ENCODE results near the gene GALNTL6. TPM values are rescaled to one million over a fixed set of nuclear protein-coding genes. Genes with fewer than 3 reads are reported as not detected.

Gene GALNTL6
- total RNA-seq, 1 experiment from 2014 or later: not detected

GRCh38 chr4:172692701-172693100, 879.5 kb downstream of the GALNTL6 start:
- no peak for TF ChIP-seq CTCF (conservative IDR thresholded peaks at IDR 0.05)
- H3K18ac ChIP-seq (ENCODE audit: insufficient read length, low read depth, low read length): no peak overlapping the region
- no peak overlapping the region for H3K4me2 ChIP-seq (ENCODE audit: insufficient read depth, insufficient read length, low read length)
- H3K4me1 Mint-ChIP-seq: no peaks in the 10 kb centered on the region
- H3K14ac ChIP-seq (ENCODE audit: insufficient read depth, low read length): no peak overlapping the region
- no CpG with 5 or more reads among the region's 2 CpGs for WGBS (ENCODE audit: extremely low coverage, insufficient read length, low lambda C conversion rate)
- DNase-seq: no peak
- H4K5ac ChIP-seq (ENCODE audit: insufficient read length, low read depth, low read length): no peak overlapping the region
- no peak overlapping the region for H4K8ac ChIP-seq (replicated peaks; ENCODE audit: insufficient read length, low read depth, low read length)
- H3K27ac Mint-ChIP-seq: no peak overlapping the region
- H2AK5ac ChIP-seq (ENCODE audit: insufficient read length, low read length): no peak overlapping the region
- H3K27me3 Mint-ChIP-seq (ENCODE audit: low read depth): no peaks in the 10 kb centered on the region
- H3K27me3 ChIP-seq (ENCODE audit: insufficient read depth, low read length): no peaks in the 10 kb centered on the region
- H3K27ac ChIP-seq (ENCODE audit: insufficient read length, low read depth, low read length): no peak overlapping the region
- H3K9me3 Mint-ChIP-seq: peaks cover 21 to 22% of the 10 kb centered on the region in 2 experiments
- no peak overlapping the region for H2BK120ac ChIP-seq (ENCODE audit: low read depth, low read length, poor library complexity, severe bottlenecking)
- H3K9me3 ChIP-seq (ENCODE audit: control insufficient read depth, low read depth, low read length): peaks cover 10% of the 10 kb centered on the region
- no peaks in the 10 kb centered on the region for H3K23me2 ChIP-seq (ENCODE audit: insufficient read length, low read depth, low read length, poor library complexity, severe bottlenecking)
- no peak overlapping the region for H4K91ac ChIP-seq (ENCODE audit: insufficient read length, low read depth, low read length)
- no peak overlapping the region for H2BK20ac ChIP-seq (ENCODE audit: low read depth, low read length, poor library complexity, severe bottlenecking)
- no peak overlapping the region for H3K4ac ChIP-seq (ENCODE audit: low read depth, low read length)
- H3T11ph ChIP-seq (ENCODE audit: low read length): no peak overlapping the region
- no peak overlapping the region for H2AFZ ChIP-seq (ENCODE audit: low read length)
- H2BK15ac ChIP-seq (ENCODE audit: low read depth, low read length): no peak overlapping the region
- peaks cover 7 to 12% (median 10%) of the 10 kb centered on the region in 3 experiments; a peak in 6 of 7 replicates for H3K36me3 Mint-ChIP-seq (ENCODE audit: insufficient read depth in 1 of 3, low read depth in 3 of 3)
- H3K9ac ChIP-seq (ENCODE audit: extremely low read depth, insufficient read length, low read length): no peak overlapping the region
- H3K79me2 ChIP-seq (ENCODE audit: insufficient read depth, low read length): no peaks in the 10 kb centered on the region
- H3K4me3 Mint-ChIP-seq: no peak overlapping the region
- H2BK12ac ChIP-seq (ENCODE audit: insufficient read length, low read depth, low read length): no peak overlapping the region
- H3K56ac ChIP-seq (ENCODE audit: insufficient read length, low read depth, low read length): no peak overlapping the region
- H2BK5ac ChIP-seq (ENCODE audit: insufficient read length, low read length): no peak overlapping the region
- H3K79me1 ChIP-seq (ENCODE audit: insufficient read depth, low read depth, low read length, poor library complexity, severe bottlenecking): no peaks in the 10 kb centered on the region
- no peaks in the 10 kb centered on the region for H3K4me1 ChIP-seq (ENCODE audit: insufficient read depth, low read length)
- H3K23ac ChIP-seq (ENCODE audit: insufficient read length, low read depth, low read length): no peak overlapping the region
- H4K20me1 ChIP-seq (ENCODE audit: control insufficient read depth, insufficient read depth, insufficient read length): no peaks in the 10 kb centered on the region
